Transverse colon (tissue), 4 donors: Measurements from ENCODE around the gene NLRP5.

Source experiments
- CTCF ChIP-seq, 5 experiments: fragments of 200-600 bp in 3 of 5; fragments of 450-650 bp in 2 of 5; sonication (generic) in 3 of 5; IDR thresholded peaks; 1 replicate in 2 of 5; 2 replicates in 3 of 5; pipeline ENCODE4 v1.5.1; 2016 to 2017; ENCODE audit warnings: antibody characterized with exemption in 5 of 5, inconsistent platforms in 3 of 5, mild to moderate bottlenecking in 2 of 5, moderate library complexity in 1 of 5
- EP300 ChIP-seq: sonication (generic); formaldehyde crosslinking; IDR thresholded peaks from one replicate; pipeline ENCODE4 v1.6.1; 2017; ENCODE audit warnings: antibody characterized with exemption, low read depth
- POLR2A ChIP-seq: fragments of 450-650 bp; IDR thresholded peaks from one replicate; pipeline ENCODE4 v1.6.1; 2016; ENCODE audit warnings: antibody characterized with exemption, mild to moderate bottlenecking, moderate library complexity
- POLR2AphosphoS5 ChIP-seq, 3 donors: sonication (generic); formaldehyde crosslinking; IDR thresholded peaks; one replicate each; pipeline ENCODE4 v1.6.1; 2016; ENCODE audit warnings: antibody characterized with exemption in 3 of 3

DNA sequence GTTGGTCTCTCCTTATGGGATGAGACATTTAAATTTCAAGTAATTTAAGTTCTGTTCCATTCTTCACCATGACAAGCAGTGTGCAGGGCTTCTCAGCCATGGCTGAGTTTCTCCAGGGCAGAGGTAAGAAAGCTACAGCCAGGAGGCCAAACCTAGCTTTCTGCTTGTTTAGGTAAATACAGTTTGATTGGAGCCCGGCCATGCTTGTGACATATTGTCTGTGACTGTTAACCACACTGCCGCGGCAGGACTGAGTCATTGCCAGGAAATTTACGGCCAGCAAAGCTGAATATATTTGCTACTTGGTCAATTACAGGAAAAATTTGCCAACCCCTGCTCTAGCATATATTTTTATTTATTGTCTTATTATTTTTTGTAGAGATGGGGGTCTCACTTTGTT, 28.2 kb upstream of the NLRP5 start:
- TF ChIP-seq CTCF (IDR thresholded peaks at IDR 0.05) (no peak), POLR2A (no peak), EP300 (no peak), POLR2AphosphoS5 (IDR thresholded peaks at IDR 0.05) (no peak)
